ENCODE measurements around the gene TKT. TPM values are rescaled to one million over a fixed set of nuclear protein-coding genes. Genes with fewer than 3 reads are reported as not detected.

The TKT gene
- total and polyA plus RNA-seq, 4 donors = 18.1 to 202 (median 129) TPM

DNA sequence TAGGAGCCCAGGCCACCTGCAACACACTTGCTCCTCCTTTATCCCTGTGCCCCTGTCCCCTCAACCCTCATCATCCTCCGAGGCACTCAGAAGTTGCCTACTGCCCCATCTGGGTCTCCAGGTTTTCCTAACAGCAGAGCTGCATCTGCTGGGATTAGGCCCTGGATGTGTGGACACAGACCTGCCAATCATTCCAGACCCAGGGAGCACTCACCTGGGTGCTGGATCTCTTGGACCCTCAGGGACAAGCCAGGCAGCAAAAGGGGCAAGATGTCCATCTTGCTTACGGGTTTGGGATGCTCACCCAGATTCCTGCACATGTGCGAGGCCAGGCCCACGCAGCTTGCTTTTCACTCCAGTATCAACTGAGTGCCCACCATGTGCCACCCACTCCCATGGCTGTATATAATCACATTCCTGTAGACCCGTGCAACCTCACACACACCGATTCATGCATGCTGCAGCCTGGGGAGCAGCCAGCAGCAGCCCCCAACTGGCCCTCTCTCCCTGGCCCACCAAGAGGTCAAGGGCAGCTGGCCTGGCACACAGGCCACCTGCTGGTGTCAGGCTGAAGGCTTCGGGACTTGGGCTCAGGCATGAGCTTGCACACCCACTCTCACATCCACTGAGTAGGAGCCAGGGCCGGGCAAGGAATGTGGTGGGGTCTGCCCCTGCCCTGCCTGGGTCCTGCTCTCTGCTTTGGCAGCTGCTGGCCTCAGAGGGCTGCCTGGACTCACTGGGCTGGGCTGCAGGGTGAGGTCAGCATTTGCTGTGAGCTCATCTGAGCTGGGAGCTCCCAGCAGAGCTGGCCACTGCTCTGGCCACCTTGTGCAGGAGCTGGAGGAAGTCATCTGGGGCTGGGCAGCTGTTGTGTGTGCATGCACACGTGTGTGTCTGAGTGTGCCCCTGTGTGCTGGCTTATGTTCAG is 79.9 kb downstream of the TKT start:
- no peak for TF ChIP-seq FOXA1 (IDR thresholded peaks at IDR 0.05)
- no peak for TF ChIP-seq FOXA2 (IDR thresholded peaks at IDR 0.05)
- TF ChIP-seq, protein P1, sequence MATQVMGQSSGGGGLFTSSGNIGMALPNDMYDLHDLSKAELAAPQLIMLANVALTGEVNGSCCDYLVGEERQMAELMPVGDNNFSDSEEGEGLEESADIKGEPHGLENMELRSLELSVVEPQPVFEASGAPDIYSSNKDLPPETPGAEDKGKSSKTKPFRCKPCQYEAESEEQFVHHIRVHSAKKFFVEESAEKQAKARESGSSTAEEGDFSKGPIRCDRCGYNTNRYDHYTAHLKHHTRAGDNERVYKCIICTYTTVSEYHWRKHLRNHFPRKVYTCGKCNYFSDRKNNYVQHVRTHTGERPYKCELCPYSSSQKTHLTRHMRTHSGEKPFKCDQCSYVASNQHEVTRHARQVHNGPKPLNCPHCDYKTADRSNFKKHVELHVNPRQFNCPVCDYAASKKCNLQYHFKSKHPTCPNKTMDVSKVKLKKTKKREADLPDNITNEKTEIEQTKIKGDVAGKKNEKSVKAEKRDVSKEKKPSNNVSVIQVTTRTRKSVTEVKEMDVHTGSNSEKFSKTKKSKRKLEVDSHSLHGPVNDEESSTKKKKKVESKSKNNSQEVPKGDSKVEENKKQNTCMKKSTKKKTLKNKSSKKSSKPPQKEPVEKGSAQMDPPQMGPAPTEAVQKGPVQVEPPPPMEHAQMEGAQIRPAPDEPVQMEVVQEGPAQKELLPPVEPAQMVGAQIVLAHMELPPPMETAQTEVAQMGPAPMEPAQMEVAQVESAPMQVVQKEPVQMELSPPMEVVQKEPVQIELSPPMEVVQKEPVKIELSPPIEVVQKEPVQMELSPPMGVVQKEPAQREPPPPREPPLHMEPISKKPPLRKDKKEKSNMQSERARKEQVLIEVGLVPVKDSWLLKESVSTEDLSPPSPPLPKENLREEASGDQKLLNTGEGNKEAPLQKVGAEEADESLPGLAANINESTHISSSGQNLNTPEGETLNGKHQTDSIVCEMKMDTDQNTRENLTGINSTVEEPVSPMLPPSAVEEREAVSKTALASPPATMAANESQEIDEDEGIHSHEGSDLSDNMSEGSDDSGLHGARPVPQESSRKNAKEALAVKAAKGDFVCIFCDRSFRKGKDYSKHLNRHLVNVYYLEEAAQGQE (IDR thresholded peaks at IDR 0.05) = no peak
- no peak for TF ChIP-seq GABPA (IDR thresholded peaks at IDR 0.05 in 1 of 2, conservative IDR thresholded peaks at IDR 0.05 in 1 of 2)
- Histone ChIP-seq H3K4me3 (ENCODE audit: low read depth in 1 of 3, low read length in 3 of 3) (no peak overlapping the region), H3K4me1 (ENCODE audit: control insufficient read depth in 4 of 4, insufficient read depth in 4 of 4, low read length in 3 of 4) (no peaks in the 10 kb centered on the region), H3K27me3 (ENCODE audit: control insufficient read depth in 4 of 4, insufficient read depth in 4 of 4, low read length in 3 of 4) (no peaks in the 10 kb centered on the region), H3K27ac (ENCODE audit: low read depth in 1 of 2, low read length in 2 of 2) (no peak overlapping the region), H3K9me3 (ENCODE audit: control insufficient read depth in 4 of 4, low read length in 3 of 4) (no peaks in the 10 kb centered on the region), H3K36me3 (ENCODE audit: control insufficient read depth in 4 of 4, insufficient read depth in 3 of 4, low read depth in 1 of 4, low read length in 3 of 4) (peaks cover 0 to 21% (median 2%) of the 10 kb centered on the region in 4 donors), H3K9ac (ENCODE audit: low read depth in 1 of 2, low read length in 2 of 2) (no peak overlapping the region)
- DNase-seq (ENCODE audit: low spot score) = no peak
- 88% methylated on average over 9 of the region's 9 CpGs for WGBS

Small RNAs within 50 kb of the gene (small RNA-seq; reads per million reads assigned to genes)
- gene RF00019 = not detected

Other genes with a start within 250 kb of the TKT start
- 10 to 100 TPM; 16.1 to 17.8 TPM for gene SFMBT1, start 209.9 kb downstream of the TKT start, total RNA-seq
- gene SFMBT1, start 209.9 kb downstream of the TKT start, polyA plus RNA-seq = 1 to 10 TPM; 4.4 to 4.7 TPM
- 10 to 100 TPM; 11.5 to 12.2 TPM for gene RFT1, start 125.6 kb downstream of the TKT start, total RNA-seq
- 10 to 100 TPM in 1 of 2 donors, 1 to 10 TPM in 1; 8.0 to 12.6 TPM for gene RFT1, start 125.6 kb downstream of the TKT start, polyA plus RNA-seq
- 1 to 10 TPM; 3.8 to 7.3 TPM for gene PRKCD, start 94.8 kb downstream of the TKT start, total RNA-seq
- gene PRKCD, start 94.8 kb downstream of the TKT start, polyA plus RNA-seq = 1 to 10 TPM; 3.1 TPM
- 1 to 10 TPM; 8.1 to 8.4 TPM for gene DCP1A, start 91.5 kb upstream of the TKT start, total RNA-seq
- gene DCP1A, start 91.5 kb upstream of the TKT start, polyA plus RNA-seq = 10 to 100 TPM in 1 of 2 donors, 1 to 10 TPM in 1; 3.5 to 11.3 TPM
- 10 to 100 TPM in 1 of 2 donors, 1 to 10 TPM in 1; 3.8 to 18.9 TPM for gene CACNA1D, start 238.6 kb upstream of the TKT start, total RNA-seq
- 1 to 10 TPM; 1.8 to 3.0 TPM for gene CACNA1D, start 238.6 kb upstream of the TKT start, polyA plus RNA-seq

Data from liver (tissue), 10 donors.